Measurements from ENCODE around the gene SMG7. TPM values are rescaled to one million over a fixed set of nuclear protein-coding genes. Genes with fewer than 3 reads are reported as not detected.
"Not testable (repeated sequence)": the region's sequence is repeated elsewhere in the genome, so short reads cannot be mapped to it uniquely, and the experiment has no call there.

Gene SMG7
- 40.2 TPM for total RNA-seq
- long read RNA-seq, partial matches to known transcripts, result 17 of 20 reads
- long read RNA-seq, other reads (novel, unspliced or antisense), result 3 of 20 reads

GRCh38 chr1:183472488-183473216 lies at the start of gene SMG7:
TSS of gene SMG7 (plus strand) at chr1:183472499. CDS start at chr1:183472621, 122 bp downstream.
- intact Hi-C loops (cut with DNase I), result loop anchor here (2.0 to 5.0 kb wide), 2 partner anchors 50 to 162 kb away; partner anchors contain the start of gene ARPC5
- DNase-seq (ENCODE audit: low spot score), result no peak

- intact Hi-C loops (cut with DNase I), result no loop called here
- DNase-seq (ENCODE audit: low spot score), result no peak
These were observed 48.8 kb upstream of the SMG7 start for GRCh38 chr1:183423541-183423940.

- intact Hi-C loops (cut with DNase I), result no loop called here
- DNase-seq (ENCODE audit: low spot score), result no peak
These were observed 47.6 kb upstream of the SMG7 start for GRCh38 chr1:183424691-183425090.

- DNase-seq (ENCODE audit: low spot score); intact Hi-C loops (cut with DNase I): not testable (repeated sequence)
These were observed 44.7 kb upstream of the SMG7 start for GRCh38 chr1:183427591-183427990.

- intact Hi-C loops (cut with DNase I), result loop anchor here (2.0 kb wide), 1 partner anchor 145 kb away; no protein-coding TSS in a partner anchor
- no peak for DNase-seq (ENCODE audit: low spot score)
These were observed 40.3 kb upstream of the SMG7 start for GRCh38 chr1:183431840-183432547.

- intact Hi-C loops (cut with DNase I), result loop anchor here (2.0 kb wide), 1 partner anchor 146 kb away; no protein-coding TSS in a partner anchor
- DNase-seq (ENCODE audit: low spot score), result no peak
These were observed 39.8 kb upstream of the SMG7 start for GRCh38 chr1:183432548-183432875.

GRCh38 chr1:183433703-183434102 lies 38.6 kb upstream of the SMG7 start:
- intact Hi-C loops (cut with DNase I), result loop anchor here (2.0 kb wide), 1 partner anchor 147 kb away; no protein-coding TSS in a partner anchor
- no peak for DNase-seq (ENCODE audit: low spot score)

- no peak for DNase-seq (ENCODE audit: low spot score)
- intact Hi-C loops (cut with DNase I), result no loop called here
These were observed 36.8 kb upstream of the SMG7 start for GRCh38 chr1:183435497-183435896.

- intact Hi-C loops (cut with DNase I), result no loop called here
- no peak for DNase-seq (ENCODE audit: low spot score)
These were observed 34.2 kb upstream of the SMG7 start for GRCh38 chr1:183438060-183438459.

GRCh38 chr1:183443011-183443410 lies 29.3 kb upstream of the SMG7 start:
- intact Hi-C loops (cut with DNase I), result no loop called here
- no peak for DNase-seq (ENCODE audit: low spot score)

- intact Hi-C loops (cut with DNase I), result no loop called here
These were observed 28.8 kb upstream of the SMG7 start for GRCh38 chr1:183443466-183443865.

GRCh38 chr1:183444243-183444642 lies 28.1 kb upstream of the SMG7 start:
- no peak for DNase-seq (ENCODE audit: low spot score)
- intact Hi-C loops (cut with DNase I), result no loop called here

More at GRCh38 chr1:183443466-183443865, 28.8 kb upstream of the SMG7 start:
- no peak for DNase-seq (ENCODE audit: low spot score)

GRCh38 chr1:183449223-183449770 lies 23.0 kb upstream of the SMG7 start:
- no peak for DNase-seq (ENCODE audit: low spot score)
- intact Hi-C loops (cut with DNase I), result no loop called here

GRCh38 chr1:183450093-183450492 lies 22.2 kb upstream of the SMG7 start:
- intact Hi-C loops (cut with DNase I), result no loop called here
- no peak for DNase-seq (ENCODE audit: low spot score)

- DNase-seq (ENCODE audit: low spot score), result no peak
- intact Hi-C loops (cut with DNase I), result no loop called here
These were observed 17.9 kb upstream of the SMG7 start for GRCh38 chr1:183454377-183454776.

- intact Hi-C loops (cut with DNase I), result no loop called here
These were observed 15.5 kb upstream of the SMG7 start for GRCh38 chr1:183456826-183457225.

GRCh38 chr1:183457449-183457848 lies 14.8 kb upstream of the SMG7 start:
- DNase-seq (ENCODE audit: low spot score), result no peak
- intact Hi-C loops (cut with DNase I), result no loop called here

More at GRCh38 chr1:183456826-183457225, 15.5 kb upstream of the SMG7 start:
- no peak for DNase-seq (ENCODE audit: low spot score)

- DNase-seq (ENCODE audit: low spot score), result no peak
- intact Hi-C loops (cut with DNase I), result no loop called here
These were observed 11.7 kb upstream of the SMG7 start for GRCh38 chr1:183460596-183460995.

GRCh38 chr1:183461350-183461749 lies 10.9 kb upstream of the SMG7 start:
- no peak for DNase-seq (ENCODE audit: low spot score)
- intact Hi-C loops (cut with DNase I), result no loop called here

- intact Hi-C loops (cut with DNase I), result no loop called here
- no peak for DNase-seq (ENCODE audit: low spot score)
These were observed 8.7 kb upstream of the SMG7 start for GRCh38 chr1:183463566-183463965.
